ENCODE data around the gene AKAP5. TPM values are rescaled to one million over a fixed set of nuclear protein-coding genes. Genes with fewer than 3 reads are reported as not detected.

The AKAP5 gene
- total and polyA plus RNA-seq, 2 of the 13 experiments (the other 11 are each of a cell fraction or from before 2014, with no cell fraction given): 0.18 to 1.5 TPM

- H3K9ac ChIP-seq (ENCODE audit: insufficient read depth, low read depth, low read length): no peak overlapping the region
- TF ChIP-seq CCAR2 (optimal IDR thresholded peaks at IDR 0.05; ENCODE audit: low read depth, low read length): no peak
- no peak for TF ChIP-seq ATM (IDR thresholded peaks at IDR 0.05; ENCODE audit: borderline replicate concordance)
- no peak for TF ChIP-seq PPARG (CRISPR knock-in tag; conservative IDR thresholded peaks at IDR 0.05)
- TF ChIP-seq MXD1 (CRISPR knock-in tag; IDR thresholded peaks at IDR 0.05): no peak
- TF ChIP-seq ESRRA (CRISPR knock-in tag; IDR thresholded peaks at IDR 0.05; ENCODE audit: low read depth): no peak
- TF ChIP-seq FOXO1 (CRISPR knock-in tag; IDR thresholded peaks at IDR 0.05): no peak
- TF ChIP-seq STAT5B (CRISPR knock-in tag; IDR thresholded peaks at IDR 0.05): no peak
- TF ChIP-seq SMAD9 (CRISPR knock-in tag; IDR thresholded peaks at IDR 0.05): no peak
- TF ChIP-seq SIX1 (CRISPR knock-in tag; IDR thresholded peaks at IDR 0.05; ENCODE audit: borderline replicate concordance): no peak
- TF ChIP-seq, protein P1, sequence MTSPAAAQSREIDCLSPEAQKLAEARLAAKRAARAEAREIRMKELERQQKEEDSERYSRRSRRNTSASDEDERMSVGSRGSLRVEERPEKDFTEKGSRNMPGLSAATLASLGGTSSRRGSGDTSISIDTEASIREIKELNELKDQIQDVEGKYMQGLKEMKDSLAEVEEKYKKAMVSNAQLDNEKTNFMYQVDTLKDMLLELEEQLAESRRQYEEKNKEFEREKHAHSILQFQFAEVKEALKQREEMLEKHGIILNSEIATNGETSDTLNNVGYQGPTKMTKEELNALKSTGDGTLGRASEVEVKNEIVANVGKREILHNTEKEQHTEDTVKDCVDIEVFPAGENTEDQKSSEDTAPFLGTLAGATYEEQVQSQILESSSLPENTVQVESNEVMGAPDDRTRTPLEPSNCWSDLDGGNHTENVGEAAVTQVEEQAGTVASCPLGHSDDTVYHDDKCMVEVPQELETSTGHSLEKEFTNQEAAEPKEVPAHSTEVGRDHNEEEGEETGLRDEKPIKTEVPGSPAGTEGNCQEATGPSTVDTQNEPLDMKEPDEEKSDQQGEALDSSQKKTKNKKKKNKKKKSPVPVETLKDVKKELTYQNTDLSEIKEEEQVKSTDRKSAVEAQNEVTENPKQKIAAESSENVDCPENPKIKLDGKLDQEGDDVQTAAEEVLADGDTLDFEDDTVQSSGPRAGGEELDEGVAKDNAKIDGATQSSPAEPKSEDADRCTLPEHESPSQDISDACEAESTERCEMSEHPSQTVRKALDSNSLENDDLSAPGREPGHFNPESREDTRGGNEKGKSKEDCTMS (CRISPR knock-in tag; conservative IDR thresholded peaks at IDR 0.05): no peak
- no peak for TF ChIP-seq KLF15 (CRISPR knock-in tag; IDR thresholded peaks at IDR 0.05; ENCODE audit: borderline replicate concordance)
- no peak for TF ChIP-seq ZBTB10 (CRISPR knock-in tag; IDR thresholded peaks at IDR 0.05; ENCODE audit: borderline replicate concordance)
- TF ChIP-seq ZBTB33 (CRISPR knock-in tag; IDR thresholded peaks at IDR 0.05): no peak
- no peak overlapping the region for H3K4me2 ChIP-seq (ENCODE audit: low read depth, low read length)
- H3K27me3 ChIP-seq (ENCODE audit: control insufficient read depth in 1 of 2, insufficient read depth in 2 of 2, low read length in 2 of 2): no peaks in the 10 kb centered on the region
- 93% methylated on average over 4 of the region's 4 CpGs for WGBS (ENCODE audit: low lambda C conversion rate)
- H3K27ac ChIP-seq (ENCODE audit: extremely low read length, insufficient read depth, low read length): no peak overlapping the region
- BruUV-seq (replicated peaks): no TSS peak
- H4K20me1 ChIP-seq (ENCODE audit: insufficient read depth, low read length): peaks cover 3% of the 10 kb centered on the region; the same call in 1 of the 2 replicates
- no peaks in the 10 kb centered on the region for H3K4me1 ChIP-seq (ENCODE audit: insufficient read depth, low read length)
- peaks cover 6 to 18% of the 10 kb centered on the region in 2 experiments; a peak in 4 of 5 replicates for H3K36me3 ChIP-seq (replicated peaks in 1 of 2; ENCODE audit: control insufficient read depth in 1 of 2, insufficient read depth in 2 of 2, low read length in 2 of 2)
- FAIRE-seq (no peak), ATAC-seq (no peak), DNase-seq (ENCODE audit: low spot score) (no peak)
- H2AFZ ChIP-seq (ENCODE audit: low read length): no peak overlapping the region
- intact Hi-C loops (cut with micrococcal nuclease; ENCODE audit: unreplicated experiment) (no loop called here), in situ Hi-C loops (cut with HindIII; ENCODE audit: extremely low pct_ligation_motif_present, low pct_unique_long_range_greater_than_20kb) (no loop called here)
- no peak overlapping the region for H3K4me3 ChIP-seq (replicated peaks in 1 of 3; ENCODE audit: insufficient read depth in 1 of 3, low read depth in 2 of 3, low read length in 3 of 3)
- ChIA-PET POLR2A (no interaction called here), CTCF (ENCODE audit: low intra/inter-chr PET ratio, low total read pairs) (no interaction called here)
- H3K9me3 ChIP-seq (ENCODE audit: low read length): no peaks in the 10 kb centered on the region
- peaks cover 44% of the 10 kb centered on the region for H3K79me2 ChIP-seq (ENCODE audit: insufficient read depth, low read length)
Observed at GRCh38 chr14:64518229-64518628, 52.9 kb downstream of the AKAP5 start.

Data from HepG2 (cell line).